Activated CD8-positive, alpha-beta memory T cell treated with anti-CD3 and anti-CD28 coated beads, Interleukin-2, amount 50 U/mL, for 48 hours (primary cell): Measurements from ENCODE around the gene XRCC4.

ENCODE experiments used
- DNase-seq: peaks from one replicate; pipeline ENCODE4 v3.0.0-alpha.2; 2020

The XRCC4 gene

GRCh38 chr5:83357621-83358231 lies 280.4 kb downstream of the XRCC4 start:
- DNase-seq: no peak

- no peak for DNase-seq
These were observed 283.2 kb downstream of the XRCC4 start for GRCh38 chr5:83360573-83360972.

GRCh38 chr5:83362526-83362925 lies 285.2 kb downstream of the XRCC4 start:
- DNase-seq: no peak

- DNase-seq: no peak
These were observed 286.0 kb downstream of the XRCC4 start for GRCh38 chr5:83363111-83363885.

- no peak for DNase-seq
These were observed 286.5 kb downstream of the XRCC4 start for GRCh38 chr5:83363886-83364275.

- no peak for DNase-seq
These were observed 287.3 kb downstream of the XRCC4 start for GRCh38 chr5:83364312-83365299.

- DNase-seq: no peak
These were observed 291.0 kb downstream of the XRCC4 start for GRCh38 chr5:83368319-83368718.

GRCh38 chr5:83368835-83369234 lies 291.5 kb downstream of the XRCC4 start:
- no peak for DNase-seq

GRCh38 chr5:83370957-83371356 lies 293.6 kb downstream of the XRCC4 start:
- no peak for DNase-seq

- DNase-seq: no peak
These were observed 294.4 kb downstream of the XRCC4 start for GRCh38 chr5:83371726-83372125.

GRCh38 chr5:83374547-83374946 lies 297.2 kb downstream of the XRCC4 start:
- no peak for DNase-seq

GRCh38 chr5:83375049-83375745 lies 297.9 kb downstream of the XRCC4 start:
- no peak for DNase-seq

- no peak for DNase-seq
These were observed 299.1 kb downstream of the XRCC4 start for GRCh38 chr5:83376461-83376860.

- no peak for DNase-seq
These were observed 300.0 kb downstream of the XRCC4 start for GRCh38 chr5:83377131-83377865.

- no peak for DNase-seq
These were observed 301.4 kb downstream of the XRCC4 start for GRCh38 chr5:83378624-83379289.

- DNase-seq: no peak
These were observed 308.5 kb downstream of the XRCC4 start for GRCh38 chr5:83385812-83386211.

GRCh38 chr5:83387041-83387440 lies 309.7 kb downstream of the XRCC4 start:
- no peak for DNase-seq

- no peak for DNase-seq
These were observed 311.3 kb downstream of the XRCC4 start for GRCh38 chr5:83388608-83389007.

- no peak for DNase-seq
These were observed 315.6 kb downstream of the XRCC4 start for GRCh38 chr5:83392766-83393503.

GRCh38 chr5:83393504-83393866 lies 316.1 kb downstream of the XRCC4 start:
- no peak for DNase-seq

- DNase-seq: no peak
These were observed 316.8 kb downstream of the XRCC4 start for GRCh38 chr5:83394190-83394589.
